ENCODE measurements around the gene RHOJ.
"Not testable (repeated sequence)": the region's sequence is repeated elsewhere in the genome, so short reads cannot be mapped to it uniquely, and the experiment has no call there.

The RHOJ gene

DNA sequence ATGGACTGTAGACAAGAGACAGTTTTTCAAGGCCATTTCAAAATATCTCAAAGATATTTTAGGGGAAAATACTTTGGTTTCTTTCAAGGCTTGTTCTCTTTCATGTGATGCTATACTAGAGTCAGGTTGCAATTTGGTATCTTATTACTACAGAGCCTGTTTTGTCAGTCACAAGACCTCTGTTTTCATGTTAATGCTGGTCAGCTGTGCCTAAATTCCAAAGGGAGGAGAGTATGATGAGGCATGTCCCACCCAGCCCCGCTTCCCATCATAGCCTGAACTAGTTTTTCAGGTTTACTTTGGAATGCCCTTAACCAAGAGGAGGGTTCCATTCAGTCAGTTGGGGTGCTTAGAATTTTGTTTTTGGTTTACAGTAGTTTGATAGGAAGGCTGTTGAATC is 61.9 kb downstream of the RHOJ start:
- DNase-seq (ENCODE audit: low spot score) (no peak), FAIRE-seq (no peak)

DNA sequence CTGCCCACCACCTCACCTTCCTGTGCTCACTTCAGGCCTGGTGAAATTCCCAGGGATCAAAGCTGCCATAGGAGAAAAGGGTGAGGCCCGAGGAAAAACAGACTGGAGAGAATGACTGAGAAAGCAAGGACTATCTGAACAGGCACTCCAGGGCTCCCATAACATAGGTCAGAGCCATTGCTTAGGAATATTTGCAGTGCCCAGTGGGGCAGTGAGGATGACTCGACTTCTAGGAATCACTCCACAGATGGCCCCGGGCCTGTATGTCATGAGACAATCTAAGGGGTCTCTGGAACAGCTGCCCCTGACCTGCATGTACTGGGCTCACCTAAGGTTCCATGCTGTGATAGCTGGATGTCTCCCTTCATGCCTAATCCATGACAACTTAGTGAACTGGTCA is 62.9 kb downstream of the RHOJ start:
- DNase-seq (ENCODE audit: low spot score) (no peak), FAIRE-seq (no peak)

- FAIRE-seq (no peak), DNase-seq (ENCODE audit: low spot score) (no peak)
Observed at GRCh38 chr14:63268771-63269170, 64.5 kb downstream of the RHOJ start.

- DNase-seq (ENCODE audit: low spot score) = no peak
- no peak for FAIRE-seq
Observed at GRCh38 chr14:63269561-63270225, 65.5 kb downstream of the RHOJ start.

- no peak for FAIRE-seq
Observed at GRCh38 chr14:63273129-63273528, 68.9 kb downstream of the RHOJ start.

GRCh38 chr14:63273717-63274655 is 69.7 kb downstream of the RHOJ start:
- FAIRE-seq (no peak), DNase-seq (ENCODE audit: low spot score) (no peak)

More at GRCh38 chr14:63273129-63273528, 68.9 kb downstream of the RHOJ start:
- DNase-seq (ENCODE audit: low spot score) = no peak

GRCh38 chr14:63275611-63276010 is 71.4 kb downstream of the RHOJ start:
- FAIRE-seq (no peak), DNase-seq (ENCODE audit: low spot score) (no peak)

- FAIRE-seq = no peak
Observed at GRCh38 chr14:63276016-63276415, 71.8 kb downstream of the RHOJ start.

DNA sequence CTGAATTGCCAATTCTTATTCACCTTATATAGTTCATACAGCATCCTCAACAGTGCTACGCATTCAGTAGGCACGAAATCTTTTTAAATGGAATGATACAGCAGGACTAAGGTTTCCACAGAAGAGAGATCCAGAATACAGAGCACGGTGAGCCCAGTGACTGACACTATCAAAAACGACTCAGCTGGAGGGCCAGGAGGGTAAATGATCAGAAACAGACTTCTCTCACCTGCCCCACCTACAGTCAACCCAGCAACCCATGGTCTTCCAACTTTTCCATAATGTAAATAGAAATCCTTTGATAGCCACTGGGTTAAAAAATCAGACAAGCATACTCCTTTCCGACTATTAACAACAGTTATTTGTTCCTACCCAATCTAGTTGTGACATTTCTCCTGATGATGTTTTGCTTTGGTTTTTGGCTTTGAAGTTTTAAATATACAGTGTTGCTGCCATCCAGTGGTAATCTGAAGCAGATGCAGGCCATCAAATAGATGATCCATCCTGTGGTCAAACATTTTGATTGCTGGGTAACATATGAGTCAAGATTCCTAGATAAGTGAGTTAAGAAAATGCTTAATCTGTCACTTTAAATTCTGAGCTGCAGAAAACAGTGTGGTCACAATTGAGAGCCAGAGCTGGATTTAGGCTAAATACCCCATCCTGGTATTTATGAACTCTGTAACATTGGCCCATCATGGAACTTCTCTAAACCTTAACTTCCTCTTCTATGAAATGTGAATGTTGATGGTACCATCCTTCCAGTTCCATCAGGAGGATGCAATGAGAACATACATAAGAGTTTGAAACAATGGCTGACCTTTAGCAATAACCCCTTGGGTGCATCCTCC is 72.5 kb downstream of the RHOJ start:
- no peak for FAIRE-seq
- DNase-seq (ENCODE audit: low spot score) = peak; percentile 31

More at GRCh38 chr14:63276016-63276415, 71.8 kb downstream of the RHOJ start:
- DNase-seq (ENCODE audit: low spot score) = no peak

DNA sequence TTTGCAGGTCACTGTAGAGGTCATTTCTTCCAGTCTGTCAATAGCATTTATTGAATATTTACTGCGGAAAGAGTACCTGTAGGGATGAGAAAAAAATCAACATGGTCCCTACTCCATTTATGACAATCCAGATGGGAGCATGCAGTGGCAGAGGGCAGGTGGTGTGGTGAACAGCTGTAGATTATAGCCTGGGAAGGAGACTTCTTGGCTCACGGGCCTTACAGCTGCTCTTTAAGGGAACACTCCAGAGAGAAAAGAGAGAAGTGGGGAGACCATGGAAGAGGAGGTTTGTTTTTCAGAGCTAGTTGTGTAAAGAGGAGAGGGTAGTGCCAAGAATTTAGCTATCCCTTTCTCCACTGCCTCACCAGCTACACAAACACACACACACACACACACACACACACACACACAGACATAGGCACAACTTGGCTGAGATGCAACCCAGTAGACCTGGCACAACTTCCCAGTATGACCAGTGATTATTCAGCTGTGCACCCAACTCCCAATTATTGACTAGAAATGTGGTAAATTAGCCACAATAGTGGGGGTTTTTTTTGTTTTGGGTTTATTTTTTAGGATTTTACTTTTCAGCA is 73.4 kb downstream of the RHOJ start:
- DNase-seq (ENCODE audit: low spot score) (no peak), FAIRE-seq (no peak)

GRCh38 chr14:63279933-63280332 is 75.7 kb downstream of the RHOJ start:
- not testable (repeated sequence) for DNase-seq (ENCODE audit: low spot score); FAIRE-seq

DNA sequence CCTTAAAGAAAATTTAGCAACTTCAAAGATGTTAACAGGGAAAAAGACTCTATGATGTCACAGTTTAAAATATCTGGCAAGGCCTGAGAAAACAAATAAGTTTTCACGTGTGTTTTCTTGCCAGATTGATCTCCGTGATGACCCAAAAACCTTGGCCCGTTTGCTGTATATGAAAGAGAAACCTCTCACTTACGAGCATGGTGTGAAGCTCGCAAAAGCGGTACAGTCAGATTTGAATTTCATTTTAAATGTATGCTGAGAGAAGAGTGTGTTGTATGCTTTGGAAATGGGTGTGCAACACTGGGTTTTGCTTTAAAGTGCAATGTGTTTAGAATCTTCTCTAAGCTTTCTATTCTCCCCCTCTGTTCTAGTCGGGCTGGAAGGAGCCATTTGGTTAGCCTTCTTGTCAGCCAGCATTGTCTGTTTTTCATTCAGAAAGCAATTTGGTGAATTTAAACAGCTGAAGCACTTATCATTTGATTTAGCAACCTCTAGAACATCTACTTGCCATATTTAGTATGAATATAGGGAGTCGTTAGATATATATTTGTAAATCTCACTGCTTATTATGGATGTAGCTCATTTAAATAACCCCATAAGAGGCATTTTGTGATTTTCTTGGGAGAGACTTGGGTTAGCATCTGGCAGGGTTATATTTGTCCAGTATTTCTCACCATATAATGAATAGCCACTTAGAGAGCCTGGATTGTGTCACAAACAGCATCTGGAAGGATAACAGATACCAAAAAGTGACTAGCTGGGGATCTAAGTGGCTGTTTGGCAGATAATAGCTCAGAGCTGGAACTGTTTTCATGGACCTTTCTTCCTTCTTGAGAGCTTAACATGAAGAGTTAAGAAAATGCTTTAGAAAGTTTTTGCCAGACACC is 79.0 kb downstream of the RHOJ start:
- DNase-seq (ENCODE audit: low spot score) (no peak), FAIRE-seq (no peak)

DNA sequence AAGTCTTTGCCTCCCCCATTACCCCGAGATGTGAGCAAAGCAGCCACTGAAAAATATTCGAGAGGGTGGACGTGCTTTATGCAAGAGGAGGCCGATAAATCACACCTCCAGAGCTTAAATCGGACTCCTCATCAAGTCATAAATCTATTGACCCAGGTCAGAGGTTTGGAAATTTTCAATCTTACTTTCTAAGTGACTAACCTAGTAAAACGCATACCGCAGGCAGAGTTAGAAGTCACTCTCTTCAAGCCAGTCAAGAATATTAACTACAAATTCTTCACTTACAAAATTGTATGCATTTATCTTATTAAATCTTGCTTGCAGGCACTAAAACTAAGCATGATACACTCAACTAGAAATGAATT is 79.6 kb downstream of the RHOJ start:
- FAIRE-seq (no peak), DNase-seq (ENCODE audit: low spot score) (no peak)

- FAIRE-seq = no peak
- no peak for DNase-seq (ENCODE audit: low spot score)
Observed at GRCh38 chr14:63286071-63286470, 81.8 kb downstream of the RHOJ start.

DNA sequence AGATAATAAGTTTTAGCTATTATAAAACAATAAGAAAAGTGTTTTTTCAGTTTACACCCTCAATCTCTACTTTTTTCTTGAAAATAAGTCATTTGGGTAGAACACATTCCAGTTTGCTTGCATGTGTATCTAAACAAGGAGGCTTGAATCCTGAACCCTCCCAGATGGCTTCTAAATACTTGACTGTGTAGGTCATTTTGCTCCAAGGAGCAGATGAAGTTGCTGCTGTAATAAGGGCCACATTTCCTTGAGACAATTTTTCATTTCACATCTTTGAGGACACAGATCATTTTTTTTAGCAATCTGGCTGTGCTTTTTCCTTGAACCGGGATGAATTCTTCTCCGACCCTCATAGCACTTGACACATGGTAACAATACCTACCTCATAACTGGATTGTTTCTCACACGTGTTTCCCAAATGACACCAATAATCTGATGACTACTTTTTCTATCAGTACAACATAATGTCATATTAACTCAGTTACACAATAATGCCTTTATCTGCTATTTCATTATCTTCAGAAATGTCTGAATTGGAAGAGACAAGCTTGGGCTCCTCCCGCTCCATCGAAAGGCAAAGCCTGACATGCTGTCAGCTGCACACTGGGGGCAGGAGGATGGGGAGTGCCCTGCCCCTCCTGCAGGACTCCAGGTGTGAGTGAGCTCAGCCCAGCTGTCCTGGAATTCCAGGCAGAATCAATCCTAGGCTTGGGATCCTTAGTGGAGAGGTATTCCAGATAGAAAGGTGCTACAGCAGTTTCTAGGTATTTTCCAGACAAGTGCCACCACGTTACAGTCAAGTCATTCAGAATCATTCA is 83.6 kb downstream of the RHOJ start:
- FAIRE-seq (no peak), DNase-seq (ENCODE audit: low spot score) (no peak)

- FAIRE-seq (no peak), DNase-seq (ENCODE audit: low spot score) (no peak)
Observed at GRCh38 chr14:63288853-63289252, 84.6 kb downstream of the RHOJ start.

- no peak for DNase-seq (ENCODE audit: low spot score)
- no peak for FAIRE-seq
Observed at GRCh38 chr14:63290741-63291430, 86.6 kb downstream of the RHOJ start.

DNA sequence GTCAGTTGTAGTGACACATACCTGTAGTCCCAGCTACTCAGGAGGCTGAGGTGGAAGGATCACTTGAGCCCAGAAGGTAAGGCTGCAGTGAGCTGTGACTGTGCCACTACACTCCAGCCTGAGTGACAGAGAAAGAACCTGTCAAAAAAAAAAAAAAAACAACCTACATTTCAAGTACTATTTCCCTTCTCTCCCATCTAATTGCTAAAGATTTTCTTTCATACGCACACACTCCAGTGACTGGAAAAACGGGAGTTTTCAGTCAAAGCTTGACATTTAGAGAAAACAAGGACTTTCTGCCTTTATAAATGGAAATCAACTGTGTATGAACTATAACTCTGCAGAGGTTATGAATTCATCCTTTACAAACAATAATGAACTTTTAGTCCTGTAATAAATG is 88.6 kb downstream of the RHOJ start:
- FAIRE-seq (no peak), DNase-seq (ENCODE audit: low spot score) (no peak)

- DNase-seq (ENCODE audit: low spot score) (no peak), FAIRE-seq (no peak)
Observed at GRCh38 chr14:63295231-63295685, 91.0 kb downstream of the RHOJ start.

All from RCC 7860 (cell line).